AG09309 (cell line): Measurements from ENCODE around the gene KAT5.
"Not testable (repeated sequence)": the region's sequence is repeated elsewhere in the genome, so short reads cannot be mapped to it uniquely, and the experiment has no call there.

ENCODE experiments used
- DNase-seq: peaks from one replicate; pipeline ENCODE4 v3.0.0-alpha.2; 2010; ENCODE audit warnings: low read depth
- H3K4me3 ChIP-seq: 2 replicates; pipeline ENCODE4 v1.5.1; 2011; ENCODE audit warnings: mild to moderate bottlenecking, low read depth, low read length, moderate library complexity; ENCODE audit not compliant: control insufficient read depth
- TF ChIP-seq, protein P1 (sequence below): IDR thresholded peaks from 2 replicates; pipeline ENCODE4 v1.5.1; 2011; ENCODE audit warnings: mild to moderate bottlenecking, low read depth, low read length, inconsistent platforms; ENCODE audit not compliant: insufficient read depth, control insufficient read depth; ENCODE audit errors: missing control alignments

Gene KAT5

DNA sequence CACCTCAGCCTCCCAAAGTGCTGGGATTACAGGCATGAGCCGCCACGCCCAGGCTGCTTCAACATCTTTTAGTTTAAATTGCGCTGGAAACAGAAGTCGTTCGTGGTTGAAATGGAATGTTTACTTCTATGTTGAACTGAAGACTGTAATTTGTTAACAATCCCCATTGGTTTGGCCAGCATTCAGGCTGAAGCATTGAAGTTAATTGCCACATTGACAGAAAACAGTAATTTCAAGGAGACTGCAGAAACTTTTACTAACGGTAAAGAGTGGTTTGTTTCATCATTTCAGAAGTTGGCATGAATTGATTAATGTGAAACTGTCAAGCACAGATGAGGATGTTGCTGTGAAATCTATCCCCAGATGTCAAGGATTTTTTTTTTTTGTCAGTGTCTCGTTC is 54.5 kb downstream of the KAT5 start:
- TF ChIP-seq, protein P1, sequence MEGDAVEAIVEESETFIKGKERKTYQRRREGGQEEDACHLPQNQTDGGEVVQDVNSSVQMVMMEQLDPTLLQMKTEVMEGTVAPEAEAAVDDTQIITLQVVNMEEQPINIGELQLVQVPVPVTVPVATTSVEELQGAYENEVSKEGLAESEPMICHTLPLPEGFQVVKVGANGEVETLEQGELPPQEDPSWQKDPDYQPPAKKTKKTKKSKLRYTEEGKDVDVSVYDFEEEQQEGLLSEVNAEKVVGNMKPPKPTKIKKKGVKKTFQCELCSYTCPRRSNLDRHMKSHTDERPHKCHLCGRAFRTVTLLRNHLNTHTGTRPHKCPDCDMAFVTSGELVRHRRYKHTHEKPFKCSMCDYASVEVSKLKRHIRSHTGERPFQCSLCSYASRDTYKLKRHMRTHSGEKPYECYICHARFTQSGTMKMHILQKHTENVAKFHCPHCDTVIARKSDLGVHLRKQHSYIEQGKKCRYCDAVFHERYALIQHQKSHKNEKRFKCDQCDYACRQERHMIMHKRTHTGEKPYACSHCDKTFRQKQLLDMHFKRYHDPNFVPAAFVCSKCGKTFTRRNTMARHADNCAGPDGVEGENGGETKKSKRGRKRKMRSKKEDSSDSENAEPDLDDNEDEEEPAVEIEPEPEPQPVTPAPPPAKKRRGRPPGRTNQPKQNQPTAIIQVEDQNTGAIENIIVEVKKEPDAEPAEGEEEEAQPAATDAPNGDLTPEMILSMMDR: no peak
- DNase-seq: peak; percentile 70
- H3K4me3 ChIP-seq: no peak overlapping the region

DNA sequence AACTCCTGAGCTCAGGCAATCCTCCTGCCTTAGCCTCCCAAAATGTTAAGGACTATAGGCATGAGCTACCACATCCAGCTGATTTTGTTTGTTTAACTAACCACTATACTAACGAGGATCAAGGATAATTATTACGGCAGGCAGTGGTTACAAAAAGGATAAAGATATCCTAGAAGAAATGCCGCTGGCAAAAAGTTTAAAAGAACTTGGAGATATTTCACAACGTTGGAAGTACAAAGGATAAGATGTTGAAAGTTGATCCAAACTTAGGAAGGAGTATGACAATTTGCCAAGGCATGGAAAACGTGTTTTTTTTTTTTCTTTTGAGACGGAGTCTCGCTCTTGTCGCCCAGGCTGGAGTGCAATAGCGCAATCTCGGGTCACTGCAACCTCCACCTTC is 55.4 kb downstream of the KAT5 start:
- TF ChIP-seq, protein P1: no peak
- H3K4me3 ChIP-seq: no peak overlapping the region
- no peak for DNase-seq

DNA sequence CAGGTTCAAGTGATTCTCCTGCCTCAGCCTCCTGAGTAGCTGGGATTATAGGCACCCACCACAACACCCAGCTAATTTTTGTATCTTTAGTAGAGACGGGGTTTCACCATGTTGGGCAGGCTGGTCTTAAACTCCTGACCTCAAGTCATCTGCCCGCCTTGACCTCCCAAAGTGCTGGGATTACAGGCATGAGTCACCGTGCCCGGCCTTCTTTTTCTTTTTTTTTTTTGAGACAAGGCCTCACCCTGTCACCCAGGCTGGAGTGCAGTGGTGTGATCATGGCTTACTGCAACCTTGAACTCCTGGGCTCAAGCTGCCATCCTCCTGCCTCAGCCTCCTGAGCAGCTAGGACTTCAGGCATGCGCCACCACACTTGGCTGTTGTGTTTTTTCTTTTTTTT is 55.8 kb downstream of the KAT5 start:
- H3K4me3 ChIP-seq, DNase-seq: not testable (repeated sequence)
